ENCODE results near the gene KCND2. TPM values are rescaled to one million over a fixed set of nuclear protein-coding genes. Genes with fewer than 3 reads are reported as not detected.

KCND2 gene
- total RNA-seq (2014; rRNA removed) (0.17 and 0.33 TPM in 2 replicates), Bru-seq, nascent RNA (percentile 24 among the genes with signal in this experiment), BruChase-seq, experiment 1, labeled RNA remaining after a 6-hour chase (percentile 31 among the genes with signal in this experiment), BruChase-seq, experiment 2, labeled RNA remaining after a 2-hour chase (percentile 41 among the genes with signal in this experiment)
- long read RNA-seq, partial matches to known transcripts, result 0 of 2 reads
- long read RNA-seq, other reads (novel, unspliced or antisense), result 2 of 2 reads

GRCh38 chr7:120272701-120273475, at the start of gene KCND2:
KCND2 (plus strand) TSS chr7:120273175.
- CTCF ChIA-PET, result no interaction called here
- Histone ChIP-seq H3K9me2 (replicated peaks; ENCODE audit: low read length) (no peaks in the 10 kb centered on the region), H3K27ac (ENCODE audit: low read length) (no peak within 1 kb of the TSS), H3K36me3 (ENCODE audit: low read depth, low read length) (no peaks in the 10 kb centered on the region), H3K27me3 (ENCODE audit: low read length) (peaks cover 7% of the 10 kb centered on the region), H3K79me2 (ENCODE audit: low read length) (no peaks in the 10 kb centered on the region), H3K4me2 (ENCODE audit: low read length) (peak within 1 kb of the TSS; percentile 90), H3K9me3 (ENCODE audit: low read length) (no peaks in the 10 kb centered on the region), H3K4me1 (ENCODE audit: insufficient read depth, low read length) (no peaks in the 10 kb centered on the region), H3K9ac (ENCODE audit: low read length) (no peak within 1 kb of the TSS), H3F3A (ENCODE audit: low read length, unreplicated experiment) (no peaks in the 10 kb centered on the region), H3K4me3 (ENCODE audit: low read length) (peak within 1 kb of the TSS; percentile 72), H4K20me1 (ENCODE audit: low read length) (no peaks in the 10 kb centered on the region), H2AFZ (ENCODE audit: low read length) (peak within 1 kb of the TSS; percentile 86)
- no TSS peak for BruUV-seq (replicated peaks)
- intact Hi-C loops (cut with micrococcal nuclease), result loop anchor here (1.0 to 5.0 kb wide), 7 partner anchors 134 to 1355 kb away; no protein-coding TSS in a partner anchor
- POLR2A ChIA-PET (ENCODE audit: unreplicated experiment), result no interaction called here
- no peak for DNase-seq
- TF ChIP-seq EZH2phosphoT487 (IDR thresholded peaks at IDR 0.05; ENCODE audit: borderline replicate concordance, low read length), result no peak
- TF ChIP-seq, protein P1, sequence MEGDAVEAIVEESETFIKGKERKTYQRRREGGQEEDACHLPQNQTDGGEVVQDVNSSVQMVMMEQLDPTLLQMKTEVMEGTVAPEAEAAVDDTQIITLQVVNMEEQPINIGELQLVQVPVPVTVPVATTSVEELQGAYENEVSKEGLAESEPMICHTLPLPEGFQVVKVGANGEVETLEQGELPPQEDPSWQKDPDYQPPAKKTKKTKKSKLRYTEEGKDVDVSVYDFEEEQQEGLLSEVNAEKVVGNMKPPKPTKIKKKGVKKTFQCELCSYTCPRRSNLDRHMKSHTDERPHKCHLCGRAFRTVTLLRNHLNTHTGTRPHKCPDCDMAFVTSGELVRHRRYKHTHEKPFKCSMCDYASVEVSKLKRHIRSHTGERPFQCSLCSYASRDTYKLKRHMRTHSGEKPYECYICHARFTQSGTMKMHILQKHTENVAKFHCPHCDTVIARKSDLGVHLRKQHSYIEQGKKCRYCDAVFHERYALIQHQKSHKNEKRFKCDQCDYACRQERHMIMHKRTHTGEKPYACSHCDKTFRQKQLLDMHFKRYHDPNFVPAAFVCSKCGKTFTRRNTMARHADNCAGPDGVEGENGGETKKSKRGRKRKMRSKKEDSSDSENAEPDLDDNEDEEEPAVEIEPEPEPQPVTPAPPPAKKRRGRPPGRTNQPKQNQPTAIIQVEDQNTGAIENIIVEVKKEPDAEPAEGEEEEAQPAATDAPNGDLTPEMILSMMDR (conservative IDR thresholded peaks at IDR 0.05; ENCODE audit: low read depth, low read length), result no peak
- no peak for TF ChIP-seq EZH2 (IDR thresholded peaks at IDR 0.05; ENCODE audit: low read length, unreplicated experiment)
- peak; percentile 63 for ATAC-seq

- Histone ChIP-seq H2AFZ (ENCODE audit: low read length) (no peak overlapping the region), H3F3A (ENCODE audit: low read length, unreplicated experiment) (no peaks in the 10 kb centered on the region), H3K27me3 (ENCODE audit: low read length) (no peaks in the 10 kb centered on the region), H4K20me1 (ENCODE audit: low read length) (no peaks in the 10 kb centered on the region), H3K9me2 (replicated peaks; ENCODE audit: low read length) (no peaks in the 10 kb centered on the region), H3K36me3 (ENCODE audit: low read depth, low read length) (no peaks in the 10 kb centered on the region), H3K79me2 (ENCODE audit: low read length) (no peaks in the 10 kb centered on the region), H3K9me3 (ENCODE audit: low read length) (no peaks in the 10 kb centered on the region), H3K4me1 (ENCODE audit: insufficient read depth, low read length) (no peaks in the 10 kb centered on the region), H3K9ac (ENCODE audit: low read length) (no peak overlapping the region), H3K4me3 (ENCODE audit: low read length) (no peak overlapping the region), H3K4me2 (ENCODE audit: low read length) (no peak overlapping the region), H3K27ac (ENCODE audit: low read length) (no peak overlapping the region)
- no TSS peak for BruUV-seq (replicated peaks)
- TF ChIP-seq EZH2phosphoT487 (IDR thresholded peaks at IDR 0.05; ENCODE audit: borderline replicate concordance, low read length) (no peak), EZH2 (IDR thresholded peaks at IDR 0.05; ENCODE audit: low read length, unreplicated experiment) (no peak)
- TF ChIP-seq, protein P1 (conservative IDR thresholded peaks at IDR 0.05; ENCODE audit: low read depth, low read length), result no peak
- intact Hi-C loops (cut with micrococcal nuclease), result no loop called here
- POLR2A ChIA-PET (ENCODE audit: unreplicated experiment), result interaction anchor here (0.6 kb wide), 1 partner anchor 146 kb away, joined by 4 read pairs; no protein-coding TSS in a partner anchor
- DNase-seq (no peak), ATAC-seq (peak; percentile 42; the same call in 1 of the 2 replicates)
- CTCF ChIA-PET, result no interaction called here
These were observed 46.8 kb upstream of the KCND2 start for GRCh38 chr7:120226188-120226587.

- no peak for DNase-seq
- POLR2A ChIA-PET (ENCODE audit: unreplicated experiment), result no interaction called here
- Histone ChIP-seq H3K36me3 (ENCODE audit: low read depth, low read length) (no peaks in the 10 kb centered on the region), H2AFZ (ENCODE audit: low read length) (no peak overlapping the region), H3K27ac (ENCODE audit: low read length) (no peak overlapping the region), H3K4me3 (ENCODE audit: low read length) (no peak overlapping the region), H3K9me2 (replicated peaks; ENCODE audit: low read length) (no peaks in the 10 kb centered on the region), H3K4me2 (ENCODE audit: low read length) (no peak overlapping the region), H3K27me3 (ENCODE audit: low read length) (no peaks in the 10 kb centered on the region), H3K9ac (ENCODE audit: low read length) (no peak overlapping the region), H3K4me1 (ENCODE audit: insufficient read depth, low read length) (no peaks in the 10 kb centered on the region), H4K20me1 (ENCODE audit: low read length) (no peaks in the 10 kb centered on the region), H3K9me3 (ENCODE audit: low read length) (no peaks in the 10 kb centered on the region), H3K79me2 (ENCODE audit: low read length) (no peaks in the 10 kb centered on the region), H3F3A (ENCODE audit: low read length, unreplicated experiment) (no peaks in the 10 kb centered on the region)
- TF ChIP-seq, protein P1 (conservative IDR thresholded peaks at IDR 0.05; ENCODE audit: low read depth, low read length), result no peak
- TF ChIP-seq EZH2phosphoT487 (IDR thresholded peaks at IDR 0.05; ENCODE audit: borderline replicate concordance, low read length) (no peak), EZH2 (IDR thresholded peaks at IDR 0.05; ENCODE audit: low read length, unreplicated experiment) (no peak)
- intact Hi-C loops (cut with micrococcal nuclease), result no loop called here
- ATAC-seq, result no peak
- CTCF ChIA-PET, result no interaction called here
- no TSS peak for BruUV-seq (replicated peaks)
These were observed 45.7 kb upstream of the KCND2 start for GRCh38 chr7:120227255-120227654.

All from PC-3 (cell line).